Middle frontal gyrus (tissue), 1 donor: Measurements from ENCODE around the gene EHMT1.

Experiments used
- DNase-seq: peaks from one replicate; pipeline ENCODE4 v3.0.0-alpha.2; 2015; ENCODE audit warnings: low spot score; ENCODE audit errors: extremely low spot score

Gene EHMT1

DNA sequence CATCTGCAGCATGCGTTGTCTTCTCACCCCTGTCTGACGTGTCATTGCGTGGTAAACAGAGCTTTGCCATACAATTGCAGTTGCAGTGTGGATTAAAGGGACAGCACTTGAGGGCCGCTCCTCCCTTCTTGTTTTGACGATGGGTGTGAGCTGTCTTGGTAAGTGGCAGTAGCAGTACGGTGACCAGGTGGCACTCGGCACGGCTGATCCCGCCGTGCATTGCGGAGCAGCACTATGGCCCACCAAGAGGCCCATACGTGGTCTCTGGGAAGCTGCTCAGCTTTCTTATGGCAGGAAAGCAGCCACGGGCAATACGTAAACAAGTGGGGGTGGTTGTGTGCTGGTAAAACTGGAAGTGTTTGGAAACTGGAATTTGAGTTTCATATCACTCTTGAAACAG lies 25.1 kb downstream of the EHMT1 start:
- DNase-seq: no peak

DNA sequence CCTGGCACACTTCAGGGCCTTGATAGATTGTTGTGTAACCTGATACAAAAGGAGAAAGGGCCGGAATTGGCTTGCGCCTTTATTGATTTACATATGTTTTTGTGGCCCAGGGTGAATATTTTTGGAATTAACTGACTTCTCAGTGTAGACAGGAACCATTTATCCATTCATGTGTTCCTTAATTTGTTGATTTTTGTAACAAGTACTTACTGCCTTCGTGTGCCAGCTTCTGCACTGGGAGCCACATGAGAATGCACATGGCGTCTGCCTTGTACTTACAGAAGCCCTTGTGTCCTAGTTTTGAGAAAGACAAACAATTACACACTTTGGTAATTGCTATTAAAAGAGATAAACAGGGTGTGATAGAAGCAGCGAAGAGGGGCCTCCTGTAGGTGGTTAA lies 26.4 kb downstream of the EHMT1 start:
- DNase-seq: no peak

DNA sequence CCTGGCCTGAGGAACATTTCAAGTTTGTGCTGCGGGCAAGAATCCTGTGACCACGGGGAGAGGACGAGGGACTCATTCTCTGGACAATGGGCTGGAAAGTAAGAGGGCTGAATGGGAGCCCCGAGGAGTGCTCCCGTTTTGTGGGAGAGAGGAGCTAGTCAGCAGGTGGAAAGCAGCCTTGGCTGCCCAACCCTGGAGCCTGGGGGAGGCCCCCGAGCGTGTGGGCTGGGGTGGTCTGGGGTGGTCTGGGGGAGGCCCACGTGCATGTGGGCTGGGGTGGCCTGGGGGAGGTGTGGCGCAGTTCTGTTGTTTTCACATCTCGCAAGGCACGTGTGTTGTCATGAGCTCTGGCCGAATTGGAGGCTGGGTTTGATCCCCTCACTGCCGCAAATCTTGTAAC lies 27.5 kb downstream of the EHMT1 start:
- DNase-seq: no peak

DNA sequence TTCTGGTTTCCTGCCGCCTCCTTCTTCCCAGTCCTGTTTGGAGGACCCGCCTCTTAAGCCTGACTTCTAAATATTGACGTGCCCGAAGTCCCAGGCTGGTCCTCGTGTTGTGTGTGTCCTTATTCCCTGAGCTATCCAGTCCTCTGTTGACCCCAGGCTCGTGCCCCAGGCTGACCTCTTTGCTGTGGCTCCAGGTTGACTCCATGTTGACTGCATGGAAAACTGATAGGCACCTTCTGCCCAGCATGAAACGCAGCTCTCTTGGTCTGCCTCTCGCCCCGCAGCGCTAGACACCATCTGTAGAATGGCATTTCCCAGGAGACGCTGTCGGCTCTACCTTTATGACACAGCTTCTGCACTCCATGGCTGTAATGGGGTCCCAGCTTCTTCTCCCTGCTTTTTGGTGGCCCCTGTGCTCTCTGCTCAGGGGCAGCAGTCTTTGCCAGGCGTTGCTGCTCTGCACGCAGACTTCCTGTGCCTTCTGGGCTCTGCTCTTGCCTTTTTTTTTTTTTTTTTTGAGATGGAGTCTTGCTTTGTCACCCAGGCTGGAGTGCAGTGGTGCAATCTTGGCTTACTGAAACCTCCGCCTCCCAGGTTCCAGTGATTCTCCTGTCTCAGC lies 28.4 kb downstream of the EHMT1 start:
- DNase-seq: no peak

DNA sequence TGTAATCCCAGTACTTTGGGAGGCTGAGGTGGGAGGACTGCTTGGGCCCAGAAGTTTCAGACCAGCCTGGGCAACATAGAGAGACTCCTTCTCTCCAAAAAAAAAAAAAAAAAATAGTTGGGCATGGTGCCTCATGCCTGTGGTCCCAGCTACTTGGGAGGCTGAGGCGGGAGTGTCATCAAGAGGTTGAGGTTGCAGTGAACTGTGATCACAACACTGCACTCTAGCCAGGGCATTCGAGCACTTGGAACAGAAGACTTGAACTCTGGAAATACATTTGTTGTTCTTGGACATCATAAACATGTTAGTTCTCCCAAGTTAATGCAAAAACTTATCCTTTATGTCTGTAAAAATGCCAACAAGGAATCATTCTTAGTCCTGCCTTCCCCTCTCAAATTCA lies 29.6 kb downstream of the EHMT1 start:
- no peak for DNase-seq

DNA sequence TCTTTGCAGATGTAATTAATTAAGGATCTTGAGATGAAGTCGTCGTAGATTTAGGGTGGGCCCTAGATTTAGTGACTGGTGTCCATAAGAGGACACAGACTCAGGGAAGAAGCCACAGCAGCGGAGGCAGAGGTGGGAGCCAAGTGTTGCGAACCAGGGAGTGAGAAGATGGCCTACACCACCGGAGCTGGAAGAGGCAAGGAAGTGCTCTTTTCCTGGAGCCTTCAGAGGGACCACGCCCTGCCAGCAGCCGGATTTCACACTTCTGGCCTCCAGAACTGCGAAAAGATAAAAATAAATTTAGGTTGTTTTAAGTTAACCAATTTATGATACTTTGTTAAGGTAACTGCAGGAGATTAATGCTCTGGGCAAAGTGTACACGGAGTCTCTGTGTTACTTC lies 30.7 kb downstream of the EHMT1 start:
- DNase-seq: no peak

DNA sequence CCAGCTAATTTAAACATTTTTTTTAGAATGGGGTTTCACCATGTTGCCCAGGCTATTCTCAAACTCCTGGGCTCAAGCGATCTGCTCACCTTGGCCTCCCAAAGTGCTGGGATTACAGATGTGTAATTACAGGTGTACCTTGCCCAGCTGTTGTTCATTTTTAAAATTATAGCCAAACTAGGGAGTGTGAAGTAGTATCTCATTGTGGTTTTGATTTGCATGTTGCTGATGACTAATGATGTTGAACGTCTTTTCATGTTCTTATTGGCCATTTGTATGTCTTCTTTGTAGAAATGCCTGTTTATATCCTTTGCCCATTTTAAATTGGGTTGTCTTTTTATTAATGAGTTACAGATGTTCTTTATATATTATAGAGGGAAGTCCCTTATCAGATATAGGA lies 31.5 kb downstream of the EHMT1 start:
- DNase-seq: no peak

DNA sequence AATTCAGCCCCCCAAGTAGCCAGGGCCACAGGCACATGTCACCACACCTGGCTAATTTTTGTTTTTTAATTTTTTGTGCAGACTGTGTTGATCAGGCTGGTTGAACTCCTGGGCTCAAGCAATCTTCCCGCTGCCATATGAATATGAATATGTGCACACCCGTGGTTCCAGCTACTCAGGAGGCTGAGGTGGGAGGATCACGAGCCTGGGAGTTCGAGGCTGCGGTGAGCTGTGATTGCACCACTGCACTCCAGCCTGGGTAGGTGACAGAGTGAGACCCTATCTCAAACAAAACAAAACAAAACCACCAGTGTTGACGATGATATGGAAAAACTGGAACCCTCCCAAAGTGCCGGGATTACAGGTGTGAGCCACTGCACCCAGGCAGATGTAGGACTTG lies 32.0 kb downstream of the EHMT1 start:
- no peak for DNase-seq

DNA sequence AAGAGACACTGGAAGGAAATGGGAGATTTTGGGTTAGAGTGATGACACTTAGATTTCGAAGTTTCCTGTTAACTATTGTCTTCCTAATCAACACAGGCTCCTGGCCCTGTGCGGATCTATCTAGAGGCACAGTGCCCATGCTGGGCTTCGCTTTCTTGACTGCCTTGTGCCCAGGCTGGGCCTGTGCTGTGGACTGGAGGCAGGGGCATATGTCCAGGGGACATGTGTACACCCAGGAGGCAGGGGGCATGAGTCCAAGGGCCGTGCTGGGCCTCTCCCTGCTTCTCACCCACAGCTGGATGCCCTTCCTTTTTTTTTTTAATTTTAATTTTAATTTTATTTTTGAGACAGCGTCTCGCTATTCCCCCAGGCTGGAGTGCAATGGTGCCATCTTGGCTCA lies 37.6 kb downstream of the EHMT1 start:
- DNase-seq: no peak

DNA sequence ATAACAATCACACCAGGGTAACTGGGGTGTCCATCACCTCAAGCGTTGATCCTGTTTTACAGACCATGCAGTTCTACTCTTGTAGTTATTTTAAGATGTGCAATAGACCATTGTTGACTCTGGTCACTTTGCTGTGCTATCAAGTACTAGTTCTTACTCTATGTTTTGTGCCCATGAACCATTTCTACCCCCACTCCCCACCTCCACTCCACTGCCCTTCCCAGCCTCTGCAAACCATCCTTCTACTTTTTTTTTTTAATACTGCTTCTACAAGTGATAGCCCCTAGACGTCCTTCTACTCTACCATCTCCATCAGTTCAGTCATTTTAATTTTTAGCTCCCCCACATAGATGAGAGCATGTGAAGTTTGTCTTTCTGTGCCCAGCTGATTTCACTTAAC lies 38.8 kb downstream of the EHMT1 start:
- DNase-seq: no peak

DNA sequence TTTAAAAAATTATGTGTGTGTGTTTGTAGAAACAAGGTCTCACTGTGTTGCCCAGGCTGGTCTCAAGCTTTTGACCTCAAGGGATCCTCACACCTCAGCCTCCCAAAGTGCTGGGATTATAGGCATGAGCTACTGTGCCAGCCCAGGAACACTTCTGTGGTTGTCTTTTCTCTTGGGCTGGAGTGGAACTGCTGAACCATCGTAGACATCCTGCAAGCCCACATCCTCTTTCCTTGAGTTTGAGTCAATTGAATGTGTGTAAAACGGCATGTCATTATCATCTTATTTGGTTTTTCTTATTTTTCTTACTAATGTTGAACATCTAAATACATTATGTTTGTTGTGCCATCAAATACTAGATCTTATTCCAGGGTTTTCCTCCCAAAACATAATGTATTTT lies 40.0 kb downstream of the EHMT1 start:
- DNase-seq: no peak

DNA sequence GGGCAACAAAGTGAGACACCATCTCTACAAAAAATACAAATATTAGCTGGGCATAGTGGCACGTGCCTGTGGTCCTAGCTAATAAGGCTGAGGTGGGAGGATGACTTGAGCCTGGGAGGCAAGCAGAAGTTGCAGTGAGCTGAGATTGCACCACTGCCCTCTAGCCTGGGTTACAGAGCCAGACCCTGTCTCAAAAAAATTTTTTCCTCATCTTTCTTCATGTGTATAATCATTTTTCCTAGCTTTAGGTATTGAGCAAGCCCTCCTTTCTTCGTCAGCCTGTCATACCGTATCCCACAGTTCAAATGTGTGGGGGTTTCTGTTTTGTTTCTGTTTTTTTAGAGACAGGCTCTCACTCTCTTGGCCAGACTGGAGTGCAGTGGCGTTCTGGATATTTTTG lies 41.3 kb downstream of the EHMT1 start:
- no peak for DNase-seq

DNA sequence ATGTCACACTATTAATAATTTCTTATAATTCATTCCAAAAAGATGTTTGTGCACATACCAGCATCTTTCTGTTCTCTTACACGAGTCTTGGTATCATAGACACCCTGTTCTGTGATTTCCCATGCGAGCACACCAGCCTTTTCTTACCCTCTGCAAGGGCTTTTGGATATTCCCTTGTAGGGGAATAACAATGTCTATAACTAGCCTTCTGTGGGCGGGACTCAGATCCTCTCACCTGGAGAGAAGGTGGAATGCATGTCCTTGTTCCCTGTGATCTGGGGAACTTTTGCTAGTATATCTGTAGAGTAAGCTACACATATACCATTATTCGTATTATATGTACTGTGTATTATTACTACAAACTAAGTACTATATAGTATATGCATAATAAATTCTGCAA lies 44.8 kb downstream of the EHMT1 start:
- DNase-seq: no peak

DNA sequence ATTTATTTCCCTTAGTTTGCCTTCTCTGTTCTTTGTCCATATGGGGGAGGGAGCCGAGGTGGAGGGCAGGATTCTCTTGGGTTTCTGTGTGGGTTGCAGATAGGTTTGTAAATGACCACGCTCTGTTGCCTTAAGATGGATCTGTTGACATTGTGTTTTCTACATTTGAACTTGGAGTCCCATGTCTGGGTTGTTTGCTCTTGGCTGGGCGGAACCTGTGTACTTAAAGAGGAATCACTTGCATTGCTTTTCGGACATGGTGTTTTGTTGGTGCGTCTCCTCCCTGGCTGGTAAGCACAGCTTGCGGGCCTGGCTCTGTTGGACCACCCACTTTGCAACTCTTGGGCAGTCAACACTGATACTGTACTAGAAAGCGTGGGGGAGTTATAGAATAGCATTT lies 45.9 kb downstream of the EHMT1 start:
- DNase-seq: no peak

DNA sequence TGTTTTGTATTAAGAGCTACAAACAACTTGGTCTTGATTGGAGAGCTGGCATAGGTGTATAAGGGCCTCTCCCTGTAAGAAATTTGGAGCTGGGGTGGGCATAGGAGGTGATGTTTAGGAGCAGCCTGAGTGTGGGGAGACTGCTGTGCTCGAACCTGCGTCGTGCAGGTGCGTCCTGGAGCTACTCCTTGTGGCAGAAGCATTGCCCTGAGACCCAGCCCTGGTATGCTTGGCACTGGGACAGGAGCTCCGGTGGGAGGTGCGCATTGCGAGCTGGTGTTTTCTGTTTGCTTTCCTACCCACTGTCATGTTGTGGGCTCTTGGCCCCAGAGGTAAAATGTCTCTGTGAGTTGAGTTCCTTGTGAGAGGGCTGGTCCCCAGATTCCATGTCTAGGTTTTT lies 46.4 kb downstream of the EHMT1 start:
- no peak for DNase-seq

DNA sequence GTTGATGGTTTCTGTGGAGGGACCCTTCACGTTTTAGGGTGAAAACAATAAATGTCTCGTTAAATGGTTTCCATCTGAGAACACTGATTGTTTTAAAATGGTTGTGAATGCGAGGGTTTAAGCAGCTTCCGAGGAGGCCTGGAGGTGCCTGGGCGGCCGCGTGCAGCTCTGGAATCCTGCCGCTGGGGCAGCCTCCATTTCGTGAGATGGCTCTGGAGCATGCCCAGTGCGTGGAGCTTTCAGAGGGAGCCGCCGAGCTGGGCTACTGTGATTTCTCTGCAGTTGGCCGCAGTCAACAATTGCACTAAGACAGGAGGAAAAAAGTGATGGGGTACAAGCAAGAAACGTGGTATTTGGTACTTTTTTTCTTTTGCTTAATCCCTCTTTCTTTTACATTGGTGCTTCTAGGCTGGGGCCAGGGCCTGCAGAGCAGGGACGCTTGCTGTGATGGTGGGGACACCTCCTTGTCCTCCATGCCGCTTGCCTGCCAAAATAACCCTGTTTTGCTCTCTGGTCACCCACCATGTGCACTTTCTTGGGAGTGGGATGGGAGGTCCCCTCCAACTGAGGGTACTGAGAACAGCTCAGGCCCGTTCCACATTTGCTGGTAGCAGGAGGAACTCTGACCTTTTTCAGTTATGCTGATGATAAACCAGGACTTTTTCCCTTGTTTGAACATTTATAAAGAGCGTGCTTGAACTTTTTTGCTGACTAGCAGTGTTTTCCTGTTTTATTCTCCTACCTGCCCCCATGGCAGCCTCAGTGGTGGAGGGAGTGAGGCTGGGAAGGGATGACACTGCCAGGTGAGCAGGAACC lies 47.1 kb downstream of the EHMT1 start:
- peak; percentile 29 for DNase-seq

DNA sequence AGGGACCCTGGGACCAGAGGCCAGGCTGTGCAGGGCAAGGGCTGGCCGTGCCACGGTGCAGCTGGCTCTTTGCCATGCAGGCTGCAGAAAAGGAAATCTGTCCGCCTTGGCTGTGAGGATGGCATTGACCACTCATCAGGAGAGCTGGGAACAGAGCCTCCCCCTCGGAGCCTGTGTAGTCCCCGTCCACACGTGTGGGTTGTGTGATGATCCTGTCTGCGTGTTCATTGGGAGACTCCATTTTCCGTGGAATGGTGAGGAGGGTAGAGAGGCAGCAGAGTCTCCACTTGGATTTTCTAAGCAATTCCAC lies 47.7 kb downstream of the EHMT1 start:
- DNase-seq: no peak

DNA sequence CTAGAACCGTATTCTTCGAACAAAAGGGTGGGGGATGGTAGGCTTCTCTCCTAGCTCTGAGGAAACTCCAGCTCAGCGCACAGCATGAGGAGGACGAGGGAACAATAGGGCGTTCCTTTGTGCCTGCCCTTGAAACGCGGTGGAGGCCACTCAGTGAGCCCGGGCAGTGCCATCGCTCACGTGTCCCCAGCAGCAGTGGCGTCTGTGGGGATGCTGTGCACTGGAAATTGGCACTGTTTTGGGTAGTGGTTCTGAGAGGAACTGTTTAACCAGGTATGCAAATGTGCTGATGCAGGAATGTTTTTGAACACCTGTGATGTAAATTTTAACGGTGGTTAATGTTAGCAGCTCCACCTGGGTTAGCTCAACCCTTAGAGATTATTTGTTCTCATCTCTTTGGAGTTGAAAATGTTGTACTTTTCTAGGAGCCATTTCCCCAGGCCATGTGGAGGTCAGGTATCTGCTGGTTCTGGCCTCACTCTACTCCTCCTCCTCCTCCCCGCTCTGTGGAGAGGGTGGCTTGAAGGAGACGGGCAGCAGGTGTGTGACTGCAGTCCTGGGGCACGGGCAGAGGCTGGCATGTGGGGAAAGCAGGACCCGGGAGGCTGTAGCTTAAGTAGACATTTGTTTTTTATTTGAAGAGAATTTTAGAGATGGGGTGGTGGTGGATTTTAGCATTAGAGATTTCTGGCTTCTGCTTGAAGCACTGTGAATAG lies 48.3 kb downstream of the EHMT1 start:
- no peak for DNase-seq

DNA sequence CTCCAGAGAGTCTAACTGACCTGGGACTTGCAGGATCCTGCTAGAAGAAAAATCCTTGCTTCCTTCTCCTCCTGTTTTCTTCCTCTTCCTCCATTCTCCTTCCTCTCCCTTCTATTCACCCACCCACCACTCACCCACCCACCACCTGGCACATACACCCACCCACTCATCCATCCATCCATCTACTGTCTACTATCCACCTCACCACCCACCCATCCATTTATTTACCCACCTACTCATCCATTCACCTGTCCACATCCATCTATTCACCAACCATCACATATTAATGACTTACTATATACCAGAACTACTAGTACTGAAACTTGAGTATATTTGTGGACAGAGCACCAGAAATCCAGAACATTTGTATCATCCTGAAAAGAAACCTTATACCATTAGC lies 49.4 kb downstream of the EHMT1 start:
- no peak for DNase-seq

DNA sequence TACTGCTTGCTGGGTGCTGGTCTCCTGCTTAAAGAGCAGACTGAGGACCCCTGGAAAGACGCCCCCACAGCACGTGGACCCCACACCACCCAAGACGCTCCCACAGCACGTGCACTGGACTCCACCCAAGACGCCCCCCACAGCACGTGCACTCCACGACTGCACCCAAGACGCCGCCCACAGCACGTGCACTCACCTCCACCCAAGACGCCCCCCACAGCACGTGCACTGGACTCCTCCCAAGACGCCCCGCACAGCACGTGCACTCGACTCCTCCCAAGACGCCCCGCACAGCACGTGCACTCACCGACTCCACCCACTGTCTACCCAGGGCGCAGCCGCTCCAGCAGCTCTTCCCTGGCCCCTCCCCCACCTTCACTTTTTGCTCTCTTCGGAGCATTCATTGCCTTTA lies 50.5 kb downstream of the EHMT1 start:
- DNase-seq: no peak

DNA sequence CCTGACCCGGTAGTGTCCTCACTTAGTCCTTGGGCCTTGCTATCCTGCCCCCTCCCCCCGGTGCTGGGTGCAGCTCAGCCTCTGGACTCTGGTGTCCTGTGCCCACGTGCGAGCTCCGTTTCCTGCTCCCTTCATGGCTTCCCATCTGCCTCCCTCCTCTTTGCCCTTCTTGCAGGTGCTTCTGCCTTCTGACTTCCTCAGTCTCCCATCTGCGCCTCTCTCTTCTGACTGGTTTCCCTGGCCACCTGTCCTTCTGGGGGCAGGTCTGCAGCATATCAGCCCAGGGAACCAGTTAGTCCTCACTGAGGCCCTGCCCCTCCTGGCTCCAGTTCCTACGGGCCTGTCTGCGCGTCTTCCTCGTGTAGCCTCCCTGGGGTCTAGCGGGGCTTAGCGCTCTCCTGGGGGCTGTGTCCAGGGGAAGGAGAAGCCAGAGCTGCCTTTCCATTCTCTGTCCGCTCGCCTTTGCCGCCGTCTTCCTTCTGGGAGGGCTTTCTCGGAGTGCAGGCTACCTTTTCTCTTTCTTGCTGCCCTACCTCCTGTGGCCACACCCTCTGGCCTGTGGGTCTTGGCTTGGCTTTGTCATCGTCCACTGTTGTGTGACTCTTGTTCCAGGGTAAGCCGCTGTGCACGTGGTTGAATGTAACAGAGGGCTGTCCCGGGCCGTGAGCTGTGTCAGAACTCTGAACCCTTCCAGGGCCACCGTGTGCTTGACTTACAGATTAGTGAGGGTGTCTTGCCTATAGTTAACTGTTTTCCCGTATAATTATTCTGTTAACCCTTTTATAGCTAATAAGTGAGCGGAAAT lies 51.8 kb downstream of the EHMT1 start:
- no peak for DNase-seq

DNA sequence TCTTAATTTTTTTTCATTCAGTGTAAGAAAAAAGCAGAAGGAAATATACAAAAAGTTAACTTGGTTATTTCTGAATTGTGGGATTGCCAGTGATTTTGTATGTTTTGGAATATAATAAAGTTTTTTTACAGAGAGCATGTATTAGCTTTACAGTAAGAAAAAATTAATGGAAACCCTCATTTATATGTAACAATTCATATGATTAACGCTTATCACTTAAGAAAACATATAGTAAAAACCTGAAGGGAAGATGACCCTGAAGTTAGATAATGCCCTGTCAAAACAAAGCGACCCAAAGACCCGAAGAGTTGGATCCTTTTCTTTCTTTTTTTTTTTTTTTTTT lies 52.4 kb downstream of the EHMT1 start:
- DNase-seq: no peak
